ENCODE results near the gene NAPA. TPM values are rescaled to one million over a fixed set of nuclear protein-coding genes. Genes with fewer than 3 reads are reported as not detected.

The NAPA gene
- total and polyA plus RNA-seq, 2 experiments from 2014 or later: 62.5 to 173 TPM

DNA sequence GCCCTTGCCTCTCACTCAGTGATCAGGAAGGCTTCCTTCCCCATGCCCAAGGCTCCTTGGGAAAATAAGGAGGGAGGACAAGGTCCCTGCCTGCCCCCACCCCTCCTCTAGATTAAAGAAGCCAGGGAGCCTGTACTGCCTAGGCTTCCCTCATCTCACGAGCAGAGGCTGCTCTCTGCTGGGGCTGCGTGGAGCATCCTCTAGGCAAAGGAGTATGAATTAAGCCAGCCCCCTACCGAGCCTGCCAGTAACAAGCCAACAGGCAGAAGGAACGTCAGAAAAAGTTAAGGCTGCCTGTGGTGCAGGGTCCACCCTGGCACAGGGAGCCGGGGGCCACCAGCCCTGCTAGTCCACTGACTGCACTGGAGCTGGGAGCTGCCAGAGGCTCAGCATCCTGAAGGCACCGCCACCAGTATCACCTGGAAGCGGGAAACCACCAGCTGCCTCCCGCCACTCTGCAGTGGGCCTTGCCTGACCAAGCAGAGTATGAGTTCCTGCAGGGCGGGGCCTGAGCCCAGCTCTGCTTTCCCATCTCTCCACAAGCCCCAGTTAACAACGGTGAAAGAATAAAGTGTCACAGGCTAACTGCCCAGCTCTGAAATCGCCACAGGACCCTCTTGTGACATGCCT, 6.8 kb downstream of the NAPA start:
- DNase-seq (ENCODE audit: low read depth in 1 of 2, low spot score in 1 of 2): no peak
- TF ChIP-seq, protein P1, sequence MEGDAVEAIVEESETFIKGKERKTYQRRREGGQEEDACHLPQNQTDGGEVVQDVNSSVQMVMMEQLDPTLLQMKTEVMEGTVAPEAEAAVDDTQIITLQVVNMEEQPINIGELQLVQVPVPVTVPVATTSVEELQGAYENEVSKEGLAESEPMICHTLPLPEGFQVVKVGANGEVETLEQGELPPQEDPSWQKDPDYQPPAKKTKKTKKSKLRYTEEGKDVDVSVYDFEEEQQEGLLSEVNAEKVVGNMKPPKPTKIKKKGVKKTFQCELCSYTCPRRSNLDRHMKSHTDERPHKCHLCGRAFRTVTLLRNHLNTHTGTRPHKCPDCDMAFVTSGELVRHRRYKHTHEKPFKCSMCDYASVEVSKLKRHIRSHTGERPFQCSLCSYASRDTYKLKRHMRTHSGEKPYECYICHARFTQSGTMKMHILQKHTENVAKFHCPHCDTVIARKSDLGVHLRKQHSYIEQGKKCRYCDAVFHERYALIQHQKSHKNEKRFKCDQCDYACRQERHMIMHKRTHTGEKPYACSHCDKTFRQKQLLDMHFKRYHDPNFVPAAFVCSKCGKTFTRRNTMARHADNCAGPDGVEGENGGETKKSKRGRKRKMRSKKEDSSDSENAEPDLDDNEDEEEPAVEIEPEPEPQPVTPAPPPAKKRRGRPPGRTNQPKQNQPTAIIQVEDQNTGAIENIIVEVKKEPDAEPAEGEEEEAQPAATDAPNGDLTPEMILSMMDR (IDR thresholded peaks at IDR 0.05; ENCODE audit: low read depth, low read length): no peak
- Histone ChIP-seq H3K36me3 (no peaks in the 10 kb centered on the region), H3K4me1 (ENCODE audit: low read depth) (no peaks in the 10 kb centered on the region), H3K9me3 (ENCODE audit: low read depth) (no peaks in the 10 kb centered on the region), H3K27me3 (no peaks in the 10 kb centered on the region), H3K4me3 (no peak overlapping the region), H3K27ac (peak overlapping the region; percentile 80)

DNA sequence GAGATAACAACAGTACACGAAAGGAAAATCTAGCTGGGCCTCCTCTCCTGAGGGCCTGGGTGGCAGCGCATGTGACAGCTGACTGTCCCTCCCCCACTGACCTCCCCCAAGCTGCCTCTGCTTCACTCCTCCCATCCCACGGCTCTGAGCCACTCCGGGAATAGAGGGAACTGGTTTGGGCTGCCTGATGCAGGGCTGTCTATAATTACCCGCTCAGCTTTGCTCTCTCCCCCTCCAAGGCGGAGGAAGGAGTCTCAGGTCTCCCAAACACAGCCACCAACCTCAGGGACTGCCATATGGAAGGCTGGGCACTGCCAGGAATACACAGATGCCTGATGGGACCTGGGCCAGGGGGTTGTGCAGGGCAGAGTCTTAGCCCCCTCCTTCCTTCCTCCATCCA, 7.9 kb downstream of the NAPA start:
- no peaks in the 10 kb centered on the region for H3K4me1 ChIP-seq (ENCODE audit: low read depth)
- H3K27ac ChIP-seq: peak overlapping the region; percentile 80

DNA sequence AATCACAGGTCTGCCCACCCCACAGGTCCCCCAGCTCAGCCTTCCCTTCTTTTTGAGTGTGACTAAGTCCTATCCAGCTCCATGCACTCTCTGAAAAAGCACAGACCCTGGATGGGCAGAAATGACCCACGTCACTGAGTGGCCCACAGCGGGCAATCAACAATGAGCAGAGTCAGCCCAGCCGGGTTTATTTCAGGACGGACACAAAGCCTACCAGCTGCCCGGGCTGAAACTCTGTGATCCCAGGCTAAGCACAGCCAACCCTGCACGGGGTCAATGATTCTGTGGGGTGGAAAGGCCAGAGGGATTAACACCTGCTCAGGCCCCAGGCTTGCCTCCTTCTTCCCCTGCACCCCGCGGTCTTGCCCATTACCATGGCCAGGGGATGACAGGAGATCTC, 8.4 kb downstream of the NAPA start:
- H3K9me3 ChIP-seq (ENCODE audit: low read depth): no peaks in the 10 kb centered on the region
- H3K27ac ChIP-seq: peak overlapping the region; percentile 80

More for the DNA sequence above, 7.9 kb downstream of the NAPA start:
- H3K4me3 ChIP-seq: no peak overlapping the region
- no peaks in the 10 kb centered on the region for H3K9me3 ChIP-seq (ENCODE audit: low read depth)
- DNase-seq (ENCODE audit: low read depth in 1 of 2, low spot score in 1 of 2): peak in 1 of 2 donors; percentile 32
- no peaks in the 10 kb centered on the region for H3K27me3 ChIP-seq
- no peaks in the 10 kb centered on the region for H3K36me3 ChIP-seq
- TF ChIP-seq, protein P1 (IDR thresholded peaks at IDR 0.05; ENCODE audit: low read depth, low read length): no peak

DNA sequence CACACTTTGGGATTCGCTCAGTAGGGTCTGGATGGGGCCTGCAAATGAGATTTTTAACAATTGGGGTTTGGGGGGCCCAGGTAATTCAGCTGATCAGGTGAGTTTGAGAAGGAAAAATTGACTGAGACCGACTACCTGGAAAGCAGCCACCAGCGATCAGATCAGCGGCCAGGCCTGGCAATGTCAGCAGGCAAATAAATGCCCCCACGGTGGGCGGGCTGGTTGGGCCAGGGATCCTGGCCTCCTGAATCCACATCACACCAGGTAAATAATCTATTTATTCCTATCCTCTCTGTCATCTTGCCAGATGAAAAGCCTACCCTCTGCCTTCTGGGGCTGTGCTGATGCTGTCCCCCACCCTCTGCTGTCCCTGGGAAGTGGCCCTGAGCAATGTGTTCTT, 9.4 kb downstream of the NAPA start:
- no peaks in the 10 kb centered on the region for H3K4me1 ChIP-seq (ENCODE audit: low read depth)
- DNase-seq (ENCODE audit: low read depth in 1 of 2, low spot score in 1 of 2): no peak
- H3K4me3 ChIP-seq: no peak overlapping the region
- no peaks in the 10 kb centered on the region for H3K36me3 ChIP-seq
- H3K27ac ChIP-seq: no peak overlapping the region
- H3K27me3 ChIP-seq: no peaks in the 10 kb centered on the region
- TF ChIP-seq, protein P1 (IDR thresholded peaks at IDR 0.05; ENCODE audit: low read depth, low read length): no peak
- no peaks in the 10 kb centered on the region for H3K9me3 ChIP-seq (ENCODE audit: low read depth)

More for the DNA sequence above, 8.4 kb downstream of the NAPA start:
- H3K4me3 ChIP-seq: no peak overlapping the region
- no peaks in the 10 kb centered on the region for H3K36me3 ChIP-seq
- DNase-seq (ENCODE audit: low read depth in 1 of 2, low spot score in 1 of 2): no peak
- no peaks in the 10 kb centered on the region for H3K4me1 ChIP-seq (ENCODE audit: low read depth)
- TF ChIP-seq, protein P1 (IDR thresholded peaks at IDR 0.05; ENCODE audit: low read depth, low read length): no peak
- no peaks in the 10 kb centered on the region for H3K27me3 ChIP-seq

DNA sequence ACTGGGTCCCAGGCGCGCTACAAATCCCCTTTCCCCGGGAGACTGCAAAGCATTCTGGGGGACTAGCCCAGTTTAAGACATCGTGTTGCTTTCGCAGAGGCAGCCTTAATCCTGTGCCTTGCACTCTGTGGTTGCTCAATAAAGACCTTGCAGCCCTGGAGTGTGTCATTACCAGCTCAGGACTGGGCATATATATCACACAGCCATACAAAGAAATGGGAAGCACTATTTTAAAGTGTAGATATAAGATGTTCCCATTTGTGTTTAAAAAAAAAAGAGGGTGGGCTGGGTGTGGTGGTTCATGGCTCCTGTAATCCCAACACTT, 11.1 kb downstream of the NAPA start:
- Histone ChIP-seq H3K4me3 (no peak overlapping the region), H3K4me1 (ENCODE audit: low read depth) (no peaks in the 10 kb centered on the region), H3K27ac (no peak overlapping the region), H3K36me3 (no peaks in the 10 kb centered on the region), H3K9me3 (ENCODE audit: low read depth) (no peaks in the 10 kb centered on the region), H3K27me3 (no peaks in the 10 kb centered on the region)
- DNase-seq (ENCODE audit: low read depth in 1 of 2, low spot score in 1 of 2): no peak
- TF ChIP-seq, protein P1 (IDR thresholded peaks at IDR 0.05; ENCODE audit: low read depth, low read length): no peak

Measured in cardiac muscle cell (in vitro differentiated cells and primary cell).